ENCODE measurements around the gene IGSF22.

GRCh38 chr11:18692941-18693760 lies 32.8 kb downstream of the IGSF22 start:
- no peak for TF ChIP-seq CTCF (IDR thresholded peaks at IDR 0.05)
- no peak for TF ChIP-seq CREB1 (CRISPR knock-in tag; IDR thresholded peaks at IDR 0.05)
- no peak for TF ChIP-seq NR3C1 (CRISPR knock-in tag; conservative IDR thresholded peaks at IDR 0.05; ENCODE audit: low read depth)
- no peak for TF ChIP-seq OVOL2 (CRISPR knock-in tag; IDR thresholded peaks at IDR 0.05; ENCODE audit: borderline replicate concordance)
- TF ChIP-seq IRF1 (CRISPR knock-in tag; IDR thresholded peaks at IDR 0.05), result no peak
- TF ChIP-seq IRF2 (CRISPR knock-in tag; IDR thresholded peaks at IDR 0.05; ENCODE audit: borderline replicate concordance, low read depth), result no peak
- no peak for TF ChIP-seq ESRRA (CRISPR knock-in tag; IDR thresholded peaks at IDR 0.05; ENCODE audit: borderline replicate concordance)
